Esophagus squamous epithelium (tissue), 5 donors: ENCODE results near the gene DCAF8L1. TPM values are rescaled to one million over a fixed set of nuclear protein-coding genes. Genes with fewer than 3 reads are reported as not detected.
"Not testable (repeated sequence)": the region's sequence is repeated elsewhere in the genome, so short reads cannot be mapped to it uniquely, and the experiment has no call there.

Experiments
- DNase-seq: peaks from one replicate; lab custom pipeline; 2025; lab: John Stamatoyannopoulos, UW
- H3K27ac ChIP-seq, 4 donors: fragments of 200-600 bp; sonication (generic); one replicate each; pipeline ENCODE4 v1.5.1; 2016 to 2019; ENCODE audit warnings: mild to moderate bottlenecking in 1 of 4
- H3K27me3 ChIP-seq, 4 donors: fragments of 200-600 bp; sonication (generic); 1 replicate in 3 of 4; 2 replicates in 1 of 4; pipeline versions ENCODE4 v1.5.1 to v1.6.0; 2017 to 2021; ENCODE audit warnings: antibody characterized with exemption in 1 of 4
- H3K36me3 ChIP-seq, 3 donors: fragments of 200-600 bp; sonication (generic); one replicate each; pipeline ENCODE4 v1.5.1; 2016 to 2019
- H3K4me1 ChIP-seq, 3 donors: fragments of 200-600 bp; sonication (generic); one replicate each; pipeline ENCODE4 v1.5.1; 2017 to 2019
- H3K4me3 ChIP-seq, 4 donors: fragments of 200-600 bp; sonication (generic); 1 replicate in 3 of 4; 2 replicates in 1 of 4; pipeline ENCODE4 v1.5.1; 2016 to 2019; ENCODE audit warnings: mild to moderate bottlenecking in 2 of 4, moderate library complexity in 1 of 4
- H3K9me3 ChIP-seq, 3 donors: fragments of 200-600 bp; sonication (generic); one replicate each; pipeline ENCODE4 v1.5.1; 2016 to 2019
- CTCF ChIP-seq, 6 experiments: fragments of 450-650 bp in 4 of 6; fragments of 200-600 bp in 2 of 6; sonication (generic) in 2 of 6; IDR thresholded peaks; one replicate each; pipeline ENCODE4 v1.5.1; 2016 to 2019; ENCODE audit warnings: antibody characterized with exemption in 6 of 6, mild to moderate bottlenecking in 4 of 6, moderate library complexity in 4 of 6
- POLR2A ChIP-seq, 4 donors: fragments of 450-650 bp; IDR thresholded peaks; one replicate each; pipeline ENCODE4 v1.6.1; 2017; ENCODE audit warnings: antibody characterized with exemption in 4 of 4, mild to moderate bottlenecking in 4 of 4, moderate library complexity in 3 of 4
- WGBS, 2 donors: methylation state at CpG; one replicate each; pipeline ENCODE4 v1.1.5; 2018; 5-methylcytosine and 5-hydroxymethylcytosine counted together
- intact Hi-C: fragments of 100-400 bp; cut with DNase I; formaldehyde crosslinking; loops from one replicate; pipeline ENCODE4 v1.15.0; 2022
- total RNA-seq, 4 donors: library from RNA; depleted of rRNA; stranded (reverse); fragments of >200 nt; gene quantifications; one replicate each; pipeline ENCODE4 v1.1.0, GENCODE V29; 2016
- donor health status: DM: yes; HTN: yes; CAD: no.

The DCAF8L1 gene
- total RNA-seq, 4 donors from 2014 or later: not detected

- TF ChIP-seq CTCF (IDR thresholded peaks at IDR 0.05): no peak
- TF ChIP-seq POLR2A (IDR thresholded peaks at IDR 0.05): no peak
- intact Hi-C loops: no loop called here
- Histone ChIP-seq H3K36me3 (no peaks in the 10 kb centered on the region), H3K4me1 (peaks cover 0 to 30% (median 0%) of the 10 kb centered on the region in 3 donors), H3K27me3 (no peaks in the 10 kb centered on the region), H3K9me3 (peaks cover 0 to 4% (median 0%) of the 10 kb centered on the region in 3 donors), H3K27ac (no peak overlapping the region), H3K4me3 (no peak overlapping the region)
- 40 to 48% methylated on average over 1 of the region's 1 CpG for WGBS, 2 donors
- no peak for DNase-seq
These were observed 16.8 kb downstream of the DCAF8L1 start for GRCh38 chrX:27964432-27964831.

- H3K27ac ChIP-seq, intact Hi-C loops, H3K36me3 ChIP-seq, H3K4me3 ChIP-seq, H3K9me3 ChIP-seq, H3K27me3 ChIP-seq, H3K4me1 ChIP-seq, DNase-seq: not testable (repeated sequence)
- WGBS, 2 donors: 81% methylated on average over 5 of the region's 5 CpGs; no CpG with 5 or more reads in 1 of the 2 donors
These were observed 20.8 kb downstream of the DCAF8L1 start for GRCh38 chrX:27960410-27960809.

- Histone ChIP-seq H3K4me3 (no peak overlapping the region), H3K4me1 (no peaks in the 10 kb centered on the region), H3K27ac (no peak overlapping the region), H3K9me3 (no peaks in the 10 kb centered on the region), H3K36me3 (no peaks in the 10 kb centered on the region), H3K27me3 (no peaks in the 10 kb centered on the region)
- 26 to 71% methylated on average over 1 of the region's 1 CpG for WGBS, 2 donors
- DNase-seq: no peak
- intact Hi-C loops: no loop called here
- TF ChIP-seq CTCF (IDR thresholded peaks at IDR 0.05) (no peak), POLR2A (IDR thresholded peaks at IDR 0.05) (no peak)
These were observed 28.1 kb downstream of the DCAF8L1 start for GRCh38 chrX:27953171-27953570.

GRCh38 chrX:27933361-27933760, 47.9 kb downstream of the DCAF8L1 start:
- H3K4me3 ChIP-seq: no peak overlapping the region
- H3K27me3 ChIP-seq: no peaks in the 10 kb centered on the region
- H3K9me3 ChIP-seq: no peaks in the 10 kb centered on the region
- WGBS, 2 donors: 66 to 74% methylated on average over 4 of the region's 4 CpGs
- no peak overlapping the region for H3K27ac ChIP-seq
- intact Hi-C loops: no loop called here
- no peaks in the 10 kb centered on the region for H3K4me1 ChIP-seq
- DNase-seq: no peak
- TF ChIP-seq CTCF (IDR thresholded peaks at IDR 0.05) (no peak), POLR2A (IDR thresholded peaks at IDR 0.05) (no peak)
- no peaks in the 10 kb centered on the region for H3K36me3 ChIP-seq

Other genes starting within 250 kb of the DCAF8L1 start
- not detected for gene MAGEB10, start 173.5 kb downstream of the DCAF8L1 start, total RNA-seq